Neural crest cell (in vitro differentiated cells): ENCODE results near the gene SS18L1. TPM values are rescaled to one million over a fixed set of nuclear protein-coding genes. Genes with fewer than 3 reads are reported as not detected.
A peak's percentile ranks its signal among the peaks of the same experiment; 100 is the strongest.

Experiments used
- DNase-seq: peaks from one replicate; pipeline ENCODE4 v3.0.0; 2021; ENCODE audit warnings: low read depth, mixed read lengths, low spot score
- H3K27ac Mint-ChIP-seq: one replicate; pipeline ENCODE4 v1.8.0; 2021; ENCODE audit warnings: mild to moderate bottlenecking, mixed read lengths; ENCODE audit not compliant: unreplicated experiment
- H3K27me3 Mint-ChIP-seq: 2 replicates; pipeline ENCODE4 v1.8.0; 2021; ENCODE audit warnings: low read depth, mild to moderate bottlenecking, mixed read lengths
- H3K36me3 Mint-ChIP-seq: 2 replicates; pipeline ENCODE4 v1.8.0; 2021; ENCODE audit warnings: low read depth, mild to moderate bottlenecking, mixed read lengths
- H3K4me1 Mint-ChIP-seq: 2 replicates; pipeline ENCODE4 v1.8.0; 2021; ENCODE audit warnings: mixed read lengths
- H3K4me3 Mint-ChIP-seq: one replicate; pipeline ENCODE4 v1.8.0; 2021; ENCODE audit warnings: mild to moderate bottlenecking, mixed read lengths
- H3K9me3 Mint-ChIP-seq: 2 replicates; pipeline ENCODE4 v1.8.0; 2021; ENCODE audit warnings: mixed read lengths
- total RNA-seq: library from RNA; stranded (reverse); gene quantifications from 2 replicates; pipeline ENCODE4 v1.2.1, GENCODE V29; 2021
- TF ChIP-seq, protein P1 (sequence below): fragments of 200-600 bp; sonication (generic); conservative IDR thresholded peaks from 2 replicates; pipeline ENCODE4 v1.5.0; 2021; ENCODE audit warnings: antibody characterized with exemption, mild to moderate bottlenecking

The SS18L1 gene
- total RNA-seq, 1 donor from 2014 or later: 30.0 TPM

DNA sequence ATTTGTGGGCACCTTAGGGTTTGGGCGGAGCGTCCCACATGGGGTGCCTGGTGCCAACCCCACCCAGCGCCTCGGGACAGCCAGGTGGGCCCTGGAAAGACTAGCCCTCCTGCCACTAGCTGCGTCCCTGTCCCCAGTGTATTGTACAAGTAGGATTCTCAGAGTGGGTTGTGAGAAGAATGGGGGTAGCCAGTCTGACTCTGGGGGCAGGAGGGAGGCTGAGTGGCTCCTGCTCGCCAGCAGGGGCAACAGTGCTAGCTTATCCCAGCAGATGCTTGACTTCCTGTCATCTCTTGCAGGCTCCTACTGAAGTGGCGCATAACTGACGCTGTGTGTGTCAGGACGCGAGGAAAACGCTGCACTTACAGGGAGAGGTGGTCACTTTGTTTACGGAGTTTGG lies 9.7 kb upstream of the SS18L1 start:
- no peak for DNase-seq
- H3K27me3 Mint-ChIP-seq: no peaks in the 10 kb centered on the region
- peaks cover 31% of the 10 kb centered on the region for H3K36me3 Mint-ChIP-seq
- TF ChIP-seq, protein P1, sequence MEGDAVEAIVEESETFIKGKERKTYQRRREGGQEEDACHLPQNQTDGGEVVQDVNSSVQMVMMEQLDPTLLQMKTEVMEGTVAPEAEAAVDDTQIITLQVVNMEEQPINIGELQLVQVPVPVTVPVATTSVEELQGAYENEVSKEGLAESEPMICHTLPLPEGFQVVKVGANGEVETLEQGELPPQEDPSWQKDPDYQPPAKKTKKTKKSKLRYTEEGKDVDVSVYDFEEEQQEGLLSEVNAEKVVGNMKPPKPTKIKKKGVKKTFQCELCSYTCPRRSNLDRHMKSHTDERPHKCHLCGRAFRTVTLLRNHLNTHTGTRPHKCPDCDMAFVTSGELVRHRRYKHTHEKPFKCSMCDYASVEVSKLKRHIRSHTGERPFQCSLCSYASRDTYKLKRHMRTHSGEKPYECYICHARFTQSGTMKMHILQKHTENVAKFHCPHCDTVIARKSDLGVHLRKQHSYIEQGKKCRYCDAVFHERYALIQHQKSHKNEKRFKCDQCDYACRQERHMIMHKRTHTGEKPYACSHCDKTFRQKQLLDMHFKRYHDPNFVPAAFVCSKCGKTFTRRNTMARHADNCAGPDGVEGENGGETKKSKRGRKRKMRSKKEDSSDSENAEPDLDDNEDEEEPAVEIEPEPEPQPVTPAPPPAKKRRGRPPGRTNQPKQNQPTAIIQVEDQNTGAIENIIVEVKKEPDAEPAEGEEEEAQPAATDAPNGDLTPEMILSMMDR: no peak
- H3K4me1 Mint-ChIP-seq: no peaks in the 10 kb centered on the region
- H3K9me3 Mint-ChIP-seq: no peaks in the 10 kb centered on the region
- peak overlapping the region; percentile 45 for H3K4me3 Mint-ChIP-seq
- no peak overlapping the region for H3K27ac Mint-ChIP-seq

DNA sequence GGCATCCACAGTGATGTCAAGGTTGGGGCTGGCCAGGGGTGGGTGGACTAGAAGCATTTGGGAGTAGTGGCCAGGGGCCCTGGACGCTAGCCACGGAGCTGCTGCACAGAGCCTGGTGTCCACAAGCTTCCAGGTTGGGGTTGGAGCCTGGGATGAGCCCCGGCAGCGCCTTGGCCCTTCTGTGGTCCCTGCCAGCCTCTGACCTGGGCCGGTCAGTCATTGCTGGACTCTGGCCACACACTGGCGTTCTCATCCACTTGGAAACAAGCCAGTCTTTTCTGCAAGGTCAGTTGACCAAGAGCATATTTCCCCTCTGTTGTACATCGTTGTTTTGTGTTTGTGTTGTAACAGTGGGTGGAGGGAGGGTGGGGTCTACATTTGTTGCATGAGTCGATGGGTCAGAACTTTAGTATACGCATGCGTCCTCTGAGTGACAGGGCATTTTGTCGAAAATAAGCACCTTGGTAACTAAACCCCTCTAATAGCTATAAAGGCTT lies 8.8 kb upstream of the SS18L1 start:
- Mint-ChIP-seq H3K4me3 (no peak overlapping the region), H3K27me3 (no peaks in the 10 kb centered on the region), H3K27ac (no peak overlapping the region), H3K36me3 (peaks cover 31% of the 10 kb centered on the region), H3K9me3 (no peaks in the 10 kb centered on the region), H3K4me1 (no peaks in the 10 kb centered on the region)
- TF ChIP-seq, protein P1: no peak
- no peak for DNase-seq

DNA sequence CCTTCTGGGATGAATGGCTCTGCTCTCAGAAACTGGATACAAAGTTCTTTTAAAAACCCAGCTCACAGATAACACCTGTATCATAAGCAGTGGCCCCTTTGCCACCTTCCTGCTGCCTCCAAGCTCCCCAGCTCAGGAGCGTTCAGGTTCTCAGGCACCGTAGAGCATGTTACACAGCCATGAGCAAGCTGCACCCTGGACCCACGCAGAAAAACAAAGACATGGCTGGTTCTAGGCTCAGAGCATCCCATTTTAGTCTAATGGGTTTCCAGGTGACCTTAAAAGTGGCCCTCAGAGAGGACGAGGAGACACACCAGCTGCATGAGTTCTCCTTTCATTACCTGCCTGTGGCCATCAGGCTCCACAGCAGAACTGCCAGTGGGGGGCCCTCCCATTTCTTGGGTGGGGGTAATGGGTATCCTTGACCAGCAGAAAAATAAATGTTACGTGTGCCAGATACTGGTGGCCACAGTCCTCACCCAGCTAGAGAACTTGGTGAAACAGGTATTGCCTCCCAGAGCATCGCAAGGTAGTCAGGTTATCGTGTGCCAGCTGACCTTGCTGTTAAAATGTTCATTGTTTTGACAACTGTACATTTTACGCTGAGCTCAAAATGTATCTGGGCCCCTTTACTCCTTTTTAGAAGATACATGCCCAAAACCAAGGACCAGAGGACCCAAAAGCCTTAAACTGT lies 7.8 kb upstream of the SS18L1 start:
- peak overlapping the region; percentile 67 for H3K4me3 Mint-ChIP-seq
- H3K4me1 Mint-ChIP-seq: peaks cover 6% of the 10 kb centered on the region
- H3K9me3 Mint-ChIP-seq: no peaks in the 10 kb centered on the region
- no peaks in the 10 kb centered on the region for H3K27me3 Mint-ChIP-seq
- no peak overlapping the region for H3K27ac Mint-ChIP-seq
- DNase-seq: no peak
- H3K36me3 Mint-ChIP-seq: peaks cover 29% of the 10 kb centered on the region
- TF ChIP-seq, protein P1: no peak

DNA sequence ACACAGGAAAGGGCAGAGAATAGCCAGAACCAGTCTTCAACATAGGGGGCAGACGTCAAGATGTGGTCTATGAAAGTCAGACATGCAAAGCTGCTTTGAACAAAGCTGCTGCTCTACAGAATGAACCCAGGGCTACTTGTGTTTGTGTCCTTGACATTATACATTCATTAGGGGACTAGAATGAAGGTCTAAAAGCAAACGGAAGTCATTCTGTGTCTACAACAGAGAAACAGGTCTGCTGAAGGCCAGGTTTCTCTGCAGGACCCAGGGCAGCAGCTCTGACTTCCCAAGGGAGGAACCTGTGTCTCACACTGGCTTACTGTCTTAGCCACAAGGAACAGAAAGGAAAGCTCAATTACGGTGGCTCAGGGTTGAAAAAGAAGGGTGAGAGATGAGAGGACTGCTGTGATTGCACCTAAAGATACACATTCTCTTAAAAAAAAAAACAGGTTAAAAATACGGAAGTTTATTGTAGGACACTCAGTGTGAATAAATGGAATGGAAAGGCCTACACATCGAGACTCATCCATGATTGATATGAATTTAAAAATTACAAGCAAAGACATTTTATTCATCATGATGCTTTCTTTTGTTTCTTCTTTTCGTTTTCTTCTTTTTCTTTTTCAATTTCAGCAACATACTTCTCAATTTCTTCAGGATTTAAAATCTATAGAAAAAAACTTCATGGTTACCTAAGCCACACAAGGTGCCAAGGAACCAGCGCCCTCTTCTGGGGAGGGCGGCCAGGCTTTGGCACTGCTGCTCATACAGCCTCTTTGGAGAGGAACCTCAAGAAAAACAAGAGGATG lies 7.1 kb upstream of the SS18L1 start:
- Mint-ChIP-seq H3K36me3 (peaks cover 25% of the 10 kb centered on the region), H3K4me3 (peak overlapping the region; percentile 67), H3K27me3 (no peaks in the 10 kb centered on the region), H3K27ac (no peak overlapping the region), H3K9me3 (no peaks in the 10 kb centered on the region), H3K4me1 (peaks cover 13% of the 10 kb centered on the region)
- peak; percentile 45 for DNase-seq
- TF ChIP-seq, protein P1: peak; percentile 81

DNA sequence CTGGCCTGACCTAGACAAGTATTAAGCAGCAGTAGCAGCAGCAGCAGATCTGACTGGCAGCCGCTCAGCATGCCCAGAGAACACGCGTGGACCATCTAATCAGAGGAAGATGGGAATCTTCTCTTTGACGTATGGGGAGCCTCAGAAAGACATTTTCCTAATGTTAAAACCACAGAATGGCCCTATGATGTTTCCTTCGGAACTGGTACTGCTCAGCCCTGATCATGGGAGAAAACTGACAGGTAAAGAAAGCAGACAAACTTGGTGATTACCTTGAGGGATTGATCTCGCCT lies 6.5 kb upstream of the SS18L1 start:
- no peaks in the 10 kb centered on the region for H3K9me3 Mint-ChIP-seq
- peak overlapping the region; percentile 48 for H3K4me3 Mint-ChIP-seq

More for the DNA sequence above, 6.5 kb upstream of the SS18L1 start:
- TF ChIP-seq, protein P1: peak; percentile 8
- peaks cover 4% of the 10 kb centered on the region for H3K27me3 Mint-ChIP-seq
- no peak for DNase-seq
- H3K4me1 Mint-ChIP-seq: peaks cover 19% of the 10 kb centered on the region
- H3K36me3 Mint-ChIP-seq: peaks cover 29% of the 10 kb centered on the region
- no peak overlapping the region for H3K27ac Mint-ChIP-seq
